Ovary (tissue), 9 donors: ENCODE data around the gene SLC41A3. TPM values are rescaled to one million over a fixed set of nuclear protein-coding genes. Genes with fewer than 3 reads are reported as not detected.

ENCODE experiments used
- DNase-seq, 5 donors: peaks; one replicate each; pipeline ENCODE4 v3.0.0-alpha.2; 2019 to 2020
- H3K27ac ChIP-seq, 2 donors: fragments of 200-600 bp; one replicate each; pipeline versions ENCODE4 v1.5.1 to v1.8.0; 2019 to 2022
- H3K27me3 ChIP-seq: fragments of 200-600 bp; one replicate; pipeline ENCODE4 v1.8.0; 2022
- H3K36me3 ChIP-seq: fragments of 200-600 bp; sonication (generic); one replicate; pipeline ENCODE4 v1.5.1; 2019
- H3K4me1 ChIP-seq: one replicate; pipeline ENCODE4 v1.8.1; 2013; ENCODE audit warnings: mild to moderate bottlenecking, moderate library complexity; ENCODE audit not compliant: insufficient read depth
- H3K4me3 ChIP-seq: fragments of 200-600 bp; sonication (generic); one replicate; pipeline ENCODE4 v1.5.1; 2017
- H3K9me3 ChIP-seq, 2 donors: fragments of 200-600 bp in 1 of 2; sonication (generic) in 1 of 2; one replicate each; pipeline versions ENCODE4 v1.5.1 to v1.8.1; 2013 to 2019; ENCODE audit warnings: mild to moderate bottlenecking in 1 of 2, moderate library complexity in 1 of 2
- EP300 ChIP-seq: sonication (generic); formaldehyde crosslinking; IDR thresholded peaks from one replicate; pipeline ENCODE4 v1.6.1; 2017; ENCODE audit warnings: antibody characterized with exemption
- POLR2A ChIP-seq: fragments of 450-650 bp; IDR thresholded peaks from one replicate; pipeline ENCODE4 v1.6.1; 2017; ENCODE audit warnings: antibody characterized with exemption, mild to moderate bottlenecking, moderate library complexity
- WGBS, 3 donors: extraction: QIAGEN DNeasy Blood & Tissue Kit in 1 of 3; methylation state at CpG; one replicate each; pipeline versions ENCODE4 v1.1.5 to v1.1.7; 2013 to 2017; 5-methylcytosine and 5-hydroxymethylcytosine counted together
- intact Hi-C, 4 donors: fragments of 100-400 bp; cut with DNase I; formaldehyde crosslinking; loops; one replicate each; pipeline versions ENCODE4 v1.11.0 to v1.15.1; 2022 to 2023
- polyA plus RNA-seq, 2 donors: library from polyadenylated mRNA; stranded (reverse); fragments of 200-250 nt in 1 of 2; fragments of 350-450 nt in 1 of 2; fragmentation: Illumina TruSeq in 1 of 2; extraction: RNeasy Lipid Tissue Mini Kit (QIAGEN cat#74804) in 1 of 2; gene quantifications; one replicate each; pipeline ENCODE4 v1.2.3, GENCODE V29; 2013 to 2014
- total RNA-seq, 7 donors: library from RNA; depleted of rRNA in 2 of 7; stranded (reverse); fragments of >200 nt in 2 of 7; fragmentation: NEBNext Ultra II Directional in 3 of 7; extraction: Animal tissue kit (Norgen Biotek cat#: 25700) in 3 of 7; gene quantifications; one replicate each; pipeline versions ENCODE4 v1.1.0 to v1.2.4, GENCODE V29; 2016 to 2023
- TF ChIP-seq, protein P1 (sequence below), 3 donors: fragments of 450-650 bp in 2 of 3; fragments of 200-600 bp in 1 of 3; IDR thresholded peaks; one replicate each; pipeline versions ENCODE4 v1.5.1 to v1.8.0; 2016 to 2022; ENCODE audit warnings: antibody characterized with exemption in 3 of 3, mild to moderate bottlenecking in 1 of 3
- donor health status: DM: no; HTN: no; CAD: no; lungs with moderate emphysema.
- donor health status: DM: no; HTN: no; CAD: no.
- donor health status: Bipolar disorder and iron deficiency.
- donor health status: DM: yes; HTN: yes; CAD: no.
- donor health status: DM: no; HTN: no; CAD: no.
- donor health status: DM: yes; HTN: yes; CAD: no.

Gene SLC41A3
- total and polyA plus RNA-seq, 9 donors: 58.1 to 107 (median 77.7) TPM

DNA sequence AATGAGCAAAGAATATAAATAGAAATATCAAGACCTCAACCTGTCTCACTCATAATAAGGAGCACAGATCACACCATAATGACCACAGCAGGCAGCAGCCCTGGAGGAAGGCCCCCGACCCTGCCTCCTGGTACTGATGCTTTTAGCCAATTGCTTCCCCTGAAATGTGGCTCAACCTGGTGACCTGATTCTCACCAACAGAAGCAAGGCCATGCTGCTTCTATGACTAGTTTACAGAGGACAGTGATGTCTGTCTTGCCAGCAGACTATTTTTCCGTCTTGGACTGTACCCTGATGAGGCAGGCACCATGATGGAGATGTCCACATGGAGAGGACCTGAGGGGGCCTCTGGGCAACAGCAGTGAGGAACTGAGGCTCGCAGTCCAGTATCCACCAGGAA lies 18.0 kb downstream of the SLC41A3 start:
- TF ChIP-seq, protein P1, sequence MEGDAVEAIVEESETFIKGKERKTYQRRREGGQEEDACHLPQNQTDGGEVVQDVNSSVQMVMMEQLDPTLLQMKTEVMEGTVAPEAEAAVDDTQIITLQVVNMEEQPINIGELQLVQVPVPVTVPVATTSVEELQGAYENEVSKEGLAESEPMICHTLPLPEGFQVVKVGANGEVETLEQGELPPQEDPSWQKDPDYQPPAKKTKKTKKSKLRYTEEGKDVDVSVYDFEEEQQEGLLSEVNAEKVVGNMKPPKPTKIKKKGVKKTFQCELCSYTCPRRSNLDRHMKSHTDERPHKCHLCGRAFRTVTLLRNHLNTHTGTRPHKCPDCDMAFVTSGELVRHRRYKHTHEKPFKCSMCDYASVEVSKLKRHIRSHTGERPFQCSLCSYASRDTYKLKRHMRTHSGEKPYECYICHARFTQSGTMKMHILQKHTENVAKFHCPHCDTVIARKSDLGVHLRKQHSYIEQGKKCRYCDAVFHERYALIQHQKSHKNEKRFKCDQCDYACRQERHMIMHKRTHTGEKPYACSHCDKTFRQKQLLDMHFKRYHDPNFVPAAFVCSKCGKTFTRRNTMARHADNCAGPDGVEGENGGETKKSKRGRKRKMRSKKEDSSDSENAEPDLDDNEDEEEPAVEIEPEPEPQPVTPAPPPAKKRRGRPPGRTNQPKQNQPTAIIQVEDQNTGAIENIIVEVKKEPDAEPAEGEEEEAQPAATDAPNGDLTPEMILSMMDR (IDR thresholded peaks at IDR 0.05): no peak
- no peak for TF ChIP-seq EP300
- no peak for TF ChIP-seq POLR2A
- H3K9me3 ChIP-seq: no peaks in the 10 kb centered on the region
- H3K36me3 ChIP-seq: no peaks in the 10 kb centered on the region
- H3K27me3 ChIP-seq: no peaks in the 10 kb centered on the region
- intact Hi-C loops: loop anchor here in 1 of 4 donors (10.0 kb wide), 1 partner anchor 1031 kb away; no protein-coding TSS in a partner anchor
- WGBS, 3 donors: 92 to 94% (median 93%) methylated on average over 3 of the region's 3 CpGs
- H3K4me1 ChIP-seq: peaks cover 5% of the 10 kb centered on the region
- no peak for DNase-seq
- no peak overlapping the region for H3K4me3 ChIP-seq
- H3K27ac ChIP-seq: no peak overlapping the region

DNA sequence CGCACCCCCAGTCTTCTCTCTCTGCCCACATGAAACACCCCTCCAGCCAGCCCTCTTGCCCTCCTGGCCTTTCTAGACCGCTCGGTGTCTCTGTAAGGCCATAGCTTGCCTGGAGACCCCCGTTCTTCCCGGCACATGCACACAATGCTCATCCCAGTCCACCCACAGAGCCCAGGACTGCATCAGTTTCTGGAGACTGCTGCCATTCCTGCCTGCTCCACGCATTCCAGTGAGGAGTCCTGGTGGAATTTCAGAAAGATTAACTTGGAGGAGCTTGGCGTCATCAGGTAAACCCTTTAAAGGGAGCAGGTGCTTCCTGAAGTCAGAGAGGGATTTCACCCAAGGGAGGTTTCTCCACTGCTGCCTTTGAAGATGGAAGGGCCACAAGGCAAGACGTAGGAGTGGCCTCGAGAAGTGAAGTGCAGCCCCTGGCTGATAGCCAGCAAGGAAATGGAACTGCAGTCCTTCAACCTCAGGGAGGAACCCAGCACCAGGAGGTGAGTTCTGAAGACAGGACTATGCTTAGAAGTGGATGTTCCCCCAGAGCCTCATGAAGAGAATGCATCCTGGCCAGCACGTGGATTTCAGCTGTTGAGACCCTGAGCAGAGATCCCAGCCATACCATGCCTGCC lies 19.2 kb downstream of the SLC41A3 start:
- Histone ChIP-seq H3K9me3 (no peaks in the 10 kb centered on the region), H3K4me3 (no peak overlapping the region), H3K27ac (no peak overlapping the region), H3K4me1 (peaks cover 8% of the 10 kb centered on the region), H3K27me3 (no peaks in the 10 kb centered on the region), H3K36me3 (no peaks in the 10 kb centered on the region)
- no peak for DNase-seq
- TF ChIP-seq EP300 (no peak), POLR2A (no peak)
- TF ChIP-seq, protein P1 (IDR thresholded peaks at IDR 0.05): no peak
- intact Hi-C loops: loop anchor here in 1 of 4 donors (10.0 kb wide), 1 partner anchor 1030 kb away; no protein-coding TSS in a partner anchor
- WGBS, 3 donors: 66 to 80% (median 68%) methylated on average over 10 of the region's 10 CpGs

DNA sequence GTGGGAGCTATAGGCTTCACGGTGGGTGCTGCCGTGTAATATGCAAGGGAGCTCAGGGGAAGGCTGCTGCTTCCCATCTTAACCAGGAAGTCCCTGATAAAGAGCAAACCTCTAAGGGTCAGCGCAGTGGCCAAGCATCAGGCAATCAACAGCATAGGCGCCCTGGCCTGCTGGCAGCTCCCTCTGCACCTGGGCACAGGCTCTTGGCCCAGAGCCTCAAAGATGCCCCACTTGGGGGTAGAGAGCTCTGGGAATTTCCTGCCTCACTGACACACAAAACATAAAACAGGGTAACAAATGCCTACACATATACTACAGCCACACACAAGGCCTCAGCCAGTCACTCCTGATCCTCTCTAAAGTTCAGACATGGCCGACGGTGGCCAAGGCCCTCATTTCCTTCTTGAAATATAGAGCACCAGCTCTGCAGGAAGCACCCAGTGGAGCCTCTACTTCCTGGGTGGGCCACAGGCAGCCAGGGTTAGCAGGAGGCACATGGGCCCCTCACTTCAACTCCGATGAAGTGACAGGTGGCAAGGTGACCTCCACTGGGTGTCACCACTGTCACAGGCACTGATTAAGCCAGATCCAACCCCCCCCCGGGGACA lies 20.5 kb downstream of the SLC41A3 start:
- H3K27me3 ChIP-seq: no peaks in the 10 kb centered on the region
- no peaks in the 10 kb centered on the region for H3K36me3 ChIP-seq
- intact Hi-C loops: loop anchor here in 1 of 4 donors (10.0 kb wide), 1 partner anchor 1029 kb away; no protein-coding TSS in a partner anchor
- no peak for DNase-seq
- no peaks in the 10 kb centered on the region for H3K9me3 ChIP-seq
- no peak overlapping the region for H3K27ac ChIP-seq
- H3K4me3 ChIP-seq: no peak overlapping the region
- TF ChIP-seq POLR2A (no peak), EP300 (no peak)
- TF ChIP-seq, protein P1 (IDR thresholded peaks at IDR 0.05): no peak
- WGBS, 3 donors: 92 to 93% (median 92%) methylated on average over 8 of the region's 8 CpGs
- H3K4me1 ChIP-seq: peaks cover 8% of the 10 kb centered on the region

DNA sequence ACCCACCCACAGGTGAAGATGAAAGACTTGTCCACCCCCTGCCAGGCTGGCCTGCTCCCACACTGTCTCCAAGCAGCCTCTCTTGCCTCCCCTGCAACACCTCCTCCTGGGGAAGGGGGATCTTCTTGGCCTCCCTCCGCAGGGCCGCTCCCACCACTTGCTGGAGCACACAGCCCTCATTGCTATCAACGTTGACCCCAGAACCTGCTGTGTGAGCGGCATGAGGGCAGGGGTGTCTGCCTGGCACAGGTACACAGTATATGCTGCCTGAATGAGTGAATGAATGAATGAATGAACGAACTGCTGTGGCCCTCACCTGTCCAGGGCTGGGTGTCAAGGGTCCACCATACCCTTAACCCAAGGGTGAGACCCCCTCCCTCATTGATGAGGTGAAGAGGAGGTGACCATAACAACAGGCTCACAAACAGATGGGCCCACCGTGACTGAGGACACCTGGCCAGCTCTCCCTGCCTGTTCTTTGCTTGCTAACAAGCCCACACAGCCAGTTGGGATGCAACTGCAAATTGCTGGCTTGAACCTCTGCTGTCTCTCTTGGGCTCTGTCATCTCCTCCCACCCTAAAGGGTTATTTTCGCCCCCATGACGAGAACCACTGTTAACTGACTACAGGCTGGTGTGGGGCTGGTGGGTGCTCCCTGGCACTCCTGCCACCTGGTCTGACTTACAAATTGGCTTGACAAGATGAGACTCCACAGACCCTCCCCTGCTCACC lies 22.5 kb downstream of the SLC41A3 start:
- TF ChIP-seq EP300: no peak
- TF ChIP-seq POLR2A: no peak
- TF ChIP-seq, protein P1 (IDR thresholded peaks at IDR 0.05): no peak
- no peaks in the 10 kb centered on the region for H3K9me3 ChIP-seq
- no peak overlapping the region for H3K27ac ChIP-seq
- intact Hi-C loops: loop anchor here in 1 of 4 donors (10.0 kb wide), 1 partner anchor 1027 kb away; no protein-coding TSS in a partner anchor
- no peak overlapping the region for H3K4me3 ChIP-seq
- 69 to 76% (median 76%) methylated on average over 8 of the region's 8 CpGs for WGBS, 3 donors
- H3K27me3 ChIP-seq: no peaks in the 10 kb centered on the region
- DNase-seq: no peak
- H3K36me3 ChIP-seq: no peaks in the 10 kb centered on the region
- H3K4me1 ChIP-seq: peaks cover 18% of the 10 kb centered on the region
